ENCODE measurements around the gene B3GNT5.

The B3GNT5 gene

GRCh38 chr3:183272142-183272541 lies 19.1 kb downstream of the B3GNT5 start:
- H3K27me3 ChIP-seq (ENCODE audit: control insufficient read depth, low read length) = no peaks in the 10 kb centered on the region
- no peaks in the 10 kb centered on the region for H3K79me2 ChIP-seq (ENCODE audit: control insufficient read depth, low read length)
- no peaks in the 10 kb centered on the region for H4K20me1 ChIP-seq (ENCODE audit: control insufficient read depth, insufficient read depth, low read depth, low read length)
- H3K36me3 ChIP-seq (ENCODE audit: control insufficient read depth, low read length) = no peaks in the 10 kb centered on the region
- TF ChIP-seq CTCF (IDR thresholded peaks at IDR 0.05; ENCODE audit: low read depth, low read length, poor library complexity, severe bottlenecking) (no peak), EZH2phosphoT487 (IDR thresholded peaks at IDR 0.05; ENCODE audit: borderline replicate concordance, low read length) (no peak)
- H3K9me3 ChIP-seq (ENCODE audit: control insufficient read depth, insufficient read depth, low read length) = no peaks in the 10 kb centered on the region
- peaks cover 9% of the 10 kb centered on the region for H3F3A ChIP-seq (ENCODE audit: control insufficient read depth, insufficient read depth)
- H3K9me2 ChIP-seq (replicated peaks; ENCODE audit: control insufficient read depth, low read length) = no peaks in the 10 kb centered on the region
- peaks cover 22% of the 10 kb centered on the region for H3K4me1 ChIP-seq (ENCODE audit: control insufficient read depth, low read length)
- no peak overlapping the region for H3K4me2 ChIP-seq (ENCODE audit: low read length)
- no peak overlapping the region for H3K27ac ChIP-seq (ENCODE audit: low read depth, low read length)
- no peak overlapping the region for H3K4me3 ChIP-seq (ENCODE audit: low read length)

- TF ChIP-seq CTCF (IDR thresholded peaks at IDR 0.05; ENCODE audit: low read depth, low read length, poor library complexity, severe bottlenecking) = no peak
- no peak for TF ChIP-seq EZH2phosphoT487 (IDR thresholded peaks at IDR 0.05; ENCODE audit: borderline replicate concordance, low read length)
- Histone ChIP-seq H3K79me2 (ENCODE audit: control insufficient read depth, low read length) (no peaks in the 10 kb centered on the region), H3K9me3 (ENCODE audit: control insufficient read depth, insufficient read depth, low read length) (no peaks in the 10 kb centered on the region), H3K36me3 (ENCODE audit: control insufficient read depth, low read length) (no peaks in the 10 kb centered on the region), H3K27me3 (ENCODE audit: control insufficient read depth, low read length) (no peaks in the 10 kb centered on the region), H3K4me3 (ENCODE audit: low read length) (no peak overlapping the region), H4K20me1 (ENCODE audit: control insufficient read depth, insufficient read depth, low read depth, low read length) (no peaks in the 10 kb centered on the region), H3F3A (ENCODE audit: control insufficient read depth, insufficient read depth) (peaks cover 9% of the 10 kb centered on the region), H3K4me2 (ENCODE audit: low read length) (no peak overlapping the region), H3K4me1 (ENCODE audit: control insufficient read depth, low read length) (peaks cover 22% of the 10 kb centered on the region), H3K9me2 (replicated peaks; ENCODE audit: control insufficient read depth, low read length) (no peaks in the 10 kb centered on the region), H3K27ac (ENCODE audit: low read depth, low read length) (no peak overlapping the region)
Observed at GRCh38 chr3:183272791-183273190, 19.7 kb downstream of the B3GNT5 start.

- no peaks in the 10 kb centered on the region for H3K9me2 ChIP-seq (replicated peaks; ENCODE audit: control insufficient read depth, low read length)
- peaks cover 9% of the 10 kb centered on the region for H3F3A ChIP-seq (ENCODE audit: control insufficient read depth, insufficient read depth)
- peaks cover 22% of the 10 kb centered on the region for H3K4me1 ChIP-seq (ENCODE audit: control insufficient read depth, low read length)
- no peaks in the 10 kb centered on the region for H4K20me1 ChIP-seq (ENCODE audit: control insufficient read depth, insufficient read depth, low read depth, low read length)
- TF ChIP-seq EZH2phosphoT487 (IDR thresholded peaks at IDR 0.05; ENCODE audit: borderline replicate concordance, low read length) (no peak), CTCF (IDR thresholded peaks at IDR 0.05; ENCODE audit: low read depth, low read length, poor library complexity, severe bottlenecking) (no peak)
- H3K9me3 ChIP-seq (ENCODE audit: control insufficient read depth, insufficient read depth, low read length) = no peaks in the 10 kb centered on the region
- no peaks in the 10 kb centered on the region for H3K36me3 ChIP-seq (ENCODE audit: control insufficient read depth, low read length)
- H3K27me3 ChIP-seq (ENCODE audit: control insufficient read depth, low read length) = no peaks in the 10 kb centered on the region
- no peaks in the 10 kb centered on the region for H3K79me2 ChIP-seq (ENCODE audit: control insufficient read depth, low read length)
- no peak overlapping the region for H3K4me3 ChIP-seq (ENCODE audit: low read length)
- H3K4me2 ChIP-seq (ENCODE audit: low read length) = peak overlapping the region; percentile 52; the same call in 1 of the 2 replicates
- H3K27ac ChIP-seq (ENCODE audit: low read depth, low read length) = no peak overlapping the region
Observed at GRCh38 chr3:183274609-183275008, 21.6 kb downstream of the B3GNT5 start.
